Stimulated activated CD4-positive, alpha-beta T cell treated with anti-CD3 and anti-CD28 coated beads, Interleukin-1b, Interleukin-23, amount 100 ng/mL, for 1 hour (primary cell): ENCODE results near the gene NRG3.

Source experiments
- DNase-seq, 2 donors: peaks; one replicate each; pipeline ENCODE4 v3.0.0-alpha.2; 2020; ENCODE audit warnings: low read depth in 2 of 2

NRG3 gene

GRCh38 chr10:82390866-82391658 lies 516.1 kb downstream of the NRG3 start:
- no peak for DNase-seq

GRCh38 chr10:82391971-82392370 lies 517.0 kb downstream of the NRG3 start:
- DNase-seq = no peak

- DNase-seq = no peak
These were observed 517.5 kb downstream of the NRG3 start for GRCh38 chr10:82392533-82392932.

- no peak for DNase-seq
These were observed 519.1 kb downstream of the NRG3 start for GRCh38 chr10:82394122-82394521.

- no peak for DNase-seq
These were observed 520.0 kb downstream of the NRG3 start for GRCh38 chr10:82394987-82395386.

GRCh38 chr10:82396886-82397285 lies 521.9 kb downstream of the NRG3 start:
- DNase-seq = no peak

- no peak for DNase-seq
These were observed 522.9 kb downstream of the NRG3 start for GRCh38 chr10:82397854-82398253.

GRCh38 chr10:82399850-82400249 lies 524.9 kb downstream of the NRG3 start:
- no peak for DNase-seq

- DNase-seq = no peak
These were observed 525.8 kb downstream of the NRG3 start for GRCh38 chr10:82400841-82401240.

- no peak for DNase-seq
These were observed 528.0 kb downstream of the NRG3 start for GRCh38 chr10:82402906-82403401.

- DNase-seq = no peak
These were observed 534.7 kb downstream of the NRG3 start for GRCh38 chr10:82409671-82410070.

- DNase-seq = no peak
These were observed 536.4 kb downstream of the NRG3 start for GRCh38 chr10:82411416-82411815.

- no peak for DNase-seq
These were observed 545.0 kb downstream of the NRG3 start for GRCh38 chr10:82420001-82420400.

- no peak for DNase-seq
These were observed 554.3 kb downstream of the NRG3 start for GRCh38 chr10:82429302-82429701.

- DNase-seq = no peak
These were observed 563.3 kb downstream of the NRG3 start for GRCh38 chr10:82438277-82438676.

GRCh38 chr10:82440775-82441174 lies 565.8 kb downstream of the NRG3 start:
- no peak for DNase-seq

GRCh38 chr10:82452046-82452445 lies 577.1 kb downstream of the NRG3 start:
- DNase-seq = no peak

GRCh38 chr10:82452676-82453075 lies 577.7 kb downstream of the NRG3 start:
- DNase-seq = no peak

GRCh38 chr10:82453678-82454293 lies 578.8 kb downstream of the NRG3 start:
- no peak for DNase-seq

GRCh38 chr10:82462910-82463551 lies 588.0 kb downstream of the NRG3 start:
- DNase-seq = no peak

- no peak for DNase-seq
These were observed 588.6 kb downstream of the NRG3 start for GRCh38 chr10:82463614-82464013.

- no peak for DNase-seq
These were observed 589.3 kb downstream of the NRG3 start for GRCh38 chr10:82464191-82464818.
